ENCODE measurements around the gene SLC19A1.
"Not testable (repeated sequence)": the region's sequence is repeated elsewhere in the genome, so short reads cannot be mapped to it uniquely, and the experiment has no call there.

The SLC19A1 gene

GRCh38 chr21:45533846-45534635, 8.2 kb downstream of the SLC19A1 start:
- DNase-seq (ENCODE audit: low read depth in 2 of 2, low spot score in 1 of 2) = no peak

GRCh38 chr21:45533361-45533845, 8.8 kb downstream of the SLC19A1 start:
- no peak for DNase-seq (ENCODE audit: low read depth in 2 of 2, low spot score in 1 of 2)

- DNase-seq (ENCODE audit: low read depth in 2 of 2, low spot score in 1 of 2) = no peak
These were observed 9.3 kb downstream of the SLC19A1 start for GRCh38 chr21:45532826-45533360.

GRCh38 chr21:45531393-45532215, 10.6 kb downstream of the SLC19A1 start:
- no peak for DNase-seq (ENCODE audit: low read depth in 2 of 2, low spot score in 1 of 2)

- not testable (repeated sequence) for DNase-seq (ENCODE audit: low read depth in 2 of 2, low spot score in 1 of 2)
These were observed 11.2 kb downstream of the SLC19A1 start for GRCh38 chr21:45531114-45531392.

GRCh38 chr21:45530423-45531113, 11.7 kb downstream of the SLC19A1 start:
- no peak for DNase-seq (ENCODE audit: low read depth in 2 of 2, low spot score in 1 of 2)

GRCh38 chr21:45529785-45530422, 12.3 kb downstream of the SLC19A1 start:
- no peak for DNase-seq (ENCODE audit: low read depth in 2 of 2, low spot score in 1 of 2)

- no peak for DNase-seq (ENCODE audit: low read depth in 2 of 2, low spot score in 1 of 2)
These were observed 13.1 kb downstream of the SLC19A1 start for GRCh38 chr21:45528981-45529784.

- DNase-seq (ENCODE audit: low read depth in 2 of 2, low spot score in 1 of 2) = no peak
These were observed 14.1 kb downstream of the SLC19A1 start for GRCh38 chr21:45528028-45528705.

GRCh38 chr21:45527151-45527999, 14.9 kb downstream of the SLC19A1 start:
- not testable (repeated sequence) for DNase-seq (ENCODE audit: low read depth in 2 of 2, low spot score in 1 of 2)

GRCh38 chr21:45525910-45526306, 16.3 kb downstream of the SLC19A1 start:
- no peak for DNase-seq (ENCODE audit: low read depth in 2 of 2, low spot score in 1 of 2)

- no peak for DNase-seq (ENCODE audit: low read depth in 2 of 2, low spot score in 1 of 2)
These were observed 16.9 kb downstream of the SLC19A1 start for GRCh38 chr21:45525153-45525909.

GRCh38 chr21:45524756-45525152, 17.5 kb downstream of the SLC19A1 start:
- no peak for DNase-seq (ENCODE audit: low read depth in 2 of 2, low spot score in 1 of 2)

- no peak for DNase-seq (ENCODE audit: low read depth in 2 of 2, low spot score in 1 of 2)
These were observed 18.7 kb downstream of the SLC19A1 start for GRCh38 chr21:45523411-45524101.

- DNase-seq (ENCODE audit: low read depth in 2 of 2, low spot score in 1 of 2) = no peak
These were observed 19.3 kb downstream of the SLC19A1 start for GRCh38 chr21:45522986-45523385.

GRCh38 chr21:45522381-45522780, 19.9 kb downstream of the SLC19A1 start:
- DNase-seq (ENCODE audit: low read depth in 2 of 2, low spot score in 1 of 2) = no peak

- DNase-seq (ENCODE audit: low read depth in 2 of 2, low spot score in 1 of 2) = no peak
These were observed 21.0 kb downstream of the SLC19A1 start for GRCh38 chr21:45521241-45521640.
